G401.6 (cell line): Measurements from ENCODE around the gene COQ3.

Experiments
- FAIRE-seq: peaks from 2 replicates; lab custom pipeline; 2012; peaks lifted over from hg19 to GRCh38; lab: Jason Lieb, UNC

COQ3 gene, protein sequence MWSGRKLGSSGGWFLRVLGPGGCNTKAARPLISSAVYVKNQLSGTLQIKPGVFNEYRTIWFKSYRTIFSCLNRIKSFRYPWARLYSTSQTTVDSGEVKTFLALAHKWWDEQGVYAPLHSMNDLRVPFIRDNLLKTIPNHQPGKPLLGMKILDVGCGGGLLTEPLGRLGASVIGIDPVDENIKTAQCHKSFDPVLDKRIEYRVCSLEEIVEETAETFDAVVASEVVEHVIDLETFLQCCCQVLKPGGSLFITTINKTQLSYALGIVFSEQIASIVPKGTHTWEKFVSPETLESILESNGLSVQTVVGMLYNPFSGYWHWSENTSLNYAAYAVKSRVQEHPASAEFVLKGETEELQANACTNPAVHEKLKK

DNA sequence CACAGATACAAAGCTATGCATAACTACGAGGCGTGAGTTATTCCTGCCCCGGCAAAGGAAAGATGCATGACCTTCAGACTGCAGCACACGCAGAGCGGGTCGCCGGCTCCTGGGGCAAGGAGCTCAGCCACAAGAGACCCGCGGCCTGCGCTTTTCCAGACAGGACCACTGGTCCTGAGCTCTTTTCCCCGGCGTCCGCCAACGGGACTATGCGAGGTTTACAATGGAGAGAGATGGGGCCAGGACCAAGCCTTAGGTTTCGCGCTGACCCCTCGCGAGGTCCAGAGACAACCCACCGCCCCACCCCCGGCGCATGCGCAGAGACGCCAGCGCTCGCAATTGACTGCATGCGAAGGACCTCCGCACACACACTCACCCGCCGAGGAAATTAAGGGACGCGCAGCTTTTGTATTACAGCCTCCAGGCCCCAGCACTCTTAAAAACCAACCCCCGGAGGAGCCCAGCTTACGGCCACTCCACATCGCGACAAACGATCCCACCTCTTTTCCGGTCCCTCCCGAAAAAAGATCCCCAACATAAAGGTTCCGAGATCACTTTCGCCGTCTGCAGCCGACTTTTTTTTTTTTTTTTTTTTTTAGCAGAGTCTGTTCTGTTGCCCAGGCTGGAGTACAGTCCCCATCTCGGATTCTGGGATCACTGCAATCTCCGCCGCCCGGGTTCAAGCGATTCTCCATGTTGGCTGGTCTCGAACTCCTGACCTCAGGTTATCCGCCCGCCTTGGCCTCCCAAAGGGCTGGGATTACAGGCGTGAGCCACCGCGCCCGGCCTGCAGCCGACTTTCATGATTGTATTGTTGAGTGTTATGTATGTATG is at the start of gene COQ3:
TSS of gene COQ3 (minus strand) at position 498 of the 834 bp plus-strand sequence. CDS start at position 482, 16 bp downstream.
- FAIRE-seq: peak; percentile 90

DNA sequence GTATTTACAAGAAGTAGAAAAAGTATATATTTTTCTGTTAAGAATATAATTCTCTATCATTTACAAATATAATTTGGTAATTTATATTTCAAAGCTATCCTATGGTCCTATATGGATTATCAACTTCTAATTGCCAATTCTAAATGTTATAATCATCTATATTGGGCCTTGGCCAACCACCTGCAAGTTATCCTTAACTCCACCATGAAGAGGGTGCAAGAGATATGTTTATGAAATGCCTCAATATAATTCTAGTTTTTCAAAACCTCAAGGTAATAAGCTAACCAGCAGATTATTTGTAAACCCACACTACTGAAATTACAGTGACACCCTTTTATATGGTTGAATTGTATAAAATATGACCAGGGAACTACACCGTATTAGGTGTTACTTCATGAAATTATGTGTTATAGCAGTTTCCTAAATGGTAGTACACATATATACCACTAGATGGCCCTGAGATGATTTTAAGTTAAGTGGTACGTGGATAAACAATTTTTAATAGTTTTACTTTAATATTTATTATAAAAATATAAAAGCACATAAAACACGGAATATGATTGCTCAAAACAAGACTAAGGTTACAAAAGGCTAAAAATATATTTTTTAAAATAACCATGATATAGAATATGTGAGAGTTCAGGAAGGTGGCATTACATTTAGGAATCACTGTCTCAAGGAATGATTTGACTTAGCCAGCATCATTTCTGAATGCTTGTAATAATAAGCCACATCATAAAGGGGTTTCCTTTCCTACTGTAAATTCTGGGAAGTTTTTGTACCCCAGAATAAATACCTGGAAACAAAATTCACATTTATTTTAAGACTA is 40.9 kb upstream of the COQ3 start:
- peak; percentile 97 for FAIRE-seq

DNA sequence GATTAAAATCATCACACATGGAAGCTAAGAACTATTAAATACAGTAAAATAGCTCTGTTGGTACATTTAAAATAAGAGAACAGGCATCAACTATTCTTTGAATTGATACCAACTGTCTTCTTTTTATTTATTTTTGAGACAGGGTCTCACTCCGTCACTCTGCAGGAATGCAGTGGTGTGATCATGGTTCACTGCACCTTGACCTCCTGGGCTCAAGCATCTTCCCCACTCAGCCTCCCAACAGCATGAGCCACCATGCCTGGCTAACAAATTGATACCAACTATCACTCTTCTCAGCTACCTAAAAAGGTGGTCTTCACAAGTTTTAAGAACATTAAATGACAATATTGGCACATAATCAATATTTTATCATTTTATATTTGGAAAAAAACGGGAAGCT is 38.9 kb upstream of the COQ3 start:
- no peak for FAIRE-seq

DNA sequence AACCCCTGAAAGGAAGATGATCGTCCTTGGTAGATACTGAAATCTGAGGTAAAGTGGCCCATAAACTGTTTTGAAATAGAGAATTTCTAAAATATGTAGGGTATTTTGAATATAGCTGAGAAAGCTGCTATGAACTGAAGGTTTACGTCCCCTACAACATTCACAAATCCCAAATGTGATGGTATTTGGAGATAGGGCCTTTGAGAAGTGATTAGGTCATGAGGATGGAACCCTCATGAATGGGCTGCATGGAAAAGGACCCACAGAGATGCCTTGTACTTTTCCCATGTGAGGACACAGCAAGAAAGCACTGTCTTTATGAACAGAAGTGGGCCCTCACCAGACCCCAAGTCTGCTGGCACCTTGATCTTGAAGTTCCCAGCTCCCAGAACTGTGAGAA is 37.9 kb upstream of the COQ3 start:
- no peak for FAIRE-seq

DNA sequence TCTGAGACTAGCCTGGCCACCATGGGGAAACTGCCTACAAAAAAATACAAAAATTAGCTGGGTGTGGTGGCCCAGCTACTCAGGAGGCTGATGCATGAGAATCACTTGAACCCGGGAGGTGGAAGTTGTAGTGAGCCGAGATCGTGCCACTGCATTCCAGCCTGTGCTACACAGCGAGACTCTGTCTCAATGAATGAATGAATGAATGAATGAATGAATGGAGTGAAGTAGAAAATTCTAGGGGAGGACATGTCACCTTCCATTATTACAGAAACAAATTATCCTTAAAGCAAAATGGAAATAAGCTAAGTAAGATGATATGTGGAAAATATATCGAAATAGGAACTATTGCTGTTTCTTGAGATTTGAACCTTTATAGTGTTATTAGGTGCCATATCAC is 34.0 kb upstream of the COQ3 start:
- FAIRE-seq: no peak

DNA sequence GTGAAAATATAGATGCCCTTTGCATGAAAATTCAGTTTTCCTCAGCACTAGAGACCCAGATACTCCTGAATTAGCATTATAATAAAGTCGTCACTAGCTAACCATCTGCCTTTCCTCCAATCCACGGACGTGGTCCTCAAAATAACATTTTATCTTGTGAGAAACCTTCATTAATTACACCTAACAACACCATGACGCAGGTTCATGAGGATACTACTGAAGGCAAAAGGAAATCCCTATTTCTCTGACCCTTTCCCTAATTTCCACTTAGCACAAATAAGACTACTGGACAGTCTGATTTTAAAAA is 32.4 kb upstream of the COQ3 start:
- FAIRE-seq: no peak

DNA sequence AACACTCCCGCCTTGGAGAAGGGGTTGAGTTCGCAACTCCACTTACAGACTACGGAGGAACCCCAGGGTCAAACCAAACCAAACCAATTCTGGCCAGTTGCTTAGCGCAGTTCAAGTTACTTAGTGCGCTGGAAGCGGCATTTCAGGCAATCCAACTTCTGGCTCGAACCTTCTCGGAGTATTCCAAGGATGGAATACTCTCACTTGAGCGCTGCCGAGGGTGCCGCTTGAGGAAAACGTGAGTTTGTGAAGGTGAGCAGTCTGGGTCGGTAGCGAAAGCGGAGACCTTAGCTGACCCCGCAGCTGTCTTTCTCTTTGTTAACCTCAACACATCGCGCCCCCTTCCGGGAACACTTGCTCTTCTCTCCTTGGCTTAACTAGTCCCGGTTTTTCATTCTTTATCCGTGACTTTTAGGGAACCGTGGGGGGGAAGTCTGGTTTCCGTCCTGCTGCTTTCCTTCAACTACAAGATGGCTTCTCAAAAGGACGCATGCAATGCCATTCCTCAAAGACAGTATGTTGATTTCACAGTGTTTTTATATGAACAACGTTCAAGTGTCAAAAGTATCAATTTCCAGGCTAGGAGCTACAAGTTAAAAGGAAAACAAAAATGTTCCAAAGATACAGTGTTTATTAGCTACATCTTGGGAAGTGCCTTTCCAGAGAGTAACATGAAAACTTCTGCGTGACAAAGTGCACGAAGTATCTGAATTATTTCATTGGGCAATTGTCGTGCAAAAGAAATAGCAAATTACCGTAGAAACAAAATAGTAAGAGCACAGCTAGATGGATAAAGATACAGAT is 31.9 kb upstream of the COQ3 start:
- peak; percentile 92 for FAIRE-seq

DNA sequence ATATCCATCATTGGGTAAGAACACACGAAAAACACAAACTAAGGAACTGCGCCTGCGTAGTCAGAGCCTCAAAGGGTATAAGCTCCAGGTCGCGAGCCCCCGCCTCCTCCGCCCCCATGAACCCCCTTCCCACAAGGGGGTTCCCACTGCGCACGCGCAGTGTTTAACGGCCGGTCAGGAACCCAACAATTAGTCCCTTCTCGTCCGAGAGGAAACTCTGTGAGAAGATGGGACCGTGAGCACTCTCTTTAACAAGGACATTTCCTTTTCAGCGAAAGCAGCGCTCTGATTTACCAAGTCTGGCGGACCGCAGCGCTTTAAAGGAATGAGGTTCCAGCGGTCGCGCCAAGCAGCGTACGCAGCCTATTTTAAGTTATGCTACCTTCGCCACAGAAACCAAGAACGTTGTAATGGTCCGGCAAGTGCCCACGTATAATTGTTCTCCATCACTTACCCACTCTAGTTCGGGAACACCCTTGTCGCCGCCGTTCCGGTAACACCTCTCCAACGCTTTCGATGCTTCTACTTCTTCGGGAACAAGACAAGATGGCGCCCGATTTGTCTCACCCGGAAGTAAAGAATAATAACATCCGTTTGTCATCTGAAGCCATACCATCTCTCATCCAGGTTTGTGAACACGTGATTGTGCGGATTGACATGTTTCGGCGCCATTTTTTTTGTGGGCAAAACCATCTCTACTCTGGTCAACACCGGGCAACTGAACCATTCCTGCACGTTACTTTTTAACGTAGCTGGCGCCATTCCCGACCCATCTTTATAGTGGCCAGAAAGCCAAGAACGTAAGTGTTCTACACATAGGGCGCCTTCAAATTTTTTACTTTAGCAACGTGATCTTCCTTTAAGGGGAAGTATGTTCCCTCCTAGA is 31.0 kb upstream of the COQ3 start, which contains the start of gene PNISR:
TSS of gene PNISR (minus strand) at position 548 of the 886 bp plus-strand sequence. CDS start 10,649 bp downstream, outside the sequence.
- FAIRE-seq: peak; percentile 97

DNA sequence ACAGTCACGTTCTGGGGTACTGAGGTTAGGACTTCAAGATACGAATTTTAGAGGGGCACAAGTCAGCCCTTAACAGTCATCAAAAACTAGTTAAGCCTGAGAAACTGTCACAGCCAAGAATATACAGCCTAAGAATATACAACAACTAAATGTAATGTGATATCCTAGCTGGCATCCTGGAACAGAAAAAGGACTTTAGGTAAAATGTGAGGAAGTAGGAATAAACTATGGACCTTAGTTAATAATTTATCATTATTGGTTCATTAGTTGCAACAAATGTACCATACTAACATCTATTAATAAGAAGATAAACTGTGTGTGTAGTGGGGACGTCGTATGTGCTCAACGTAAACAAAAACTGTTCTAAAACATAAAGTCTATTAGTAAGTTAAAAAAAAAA is 30.0 kb upstream of the COQ3 start:
- no peak for FAIRE-seq

DNA sequence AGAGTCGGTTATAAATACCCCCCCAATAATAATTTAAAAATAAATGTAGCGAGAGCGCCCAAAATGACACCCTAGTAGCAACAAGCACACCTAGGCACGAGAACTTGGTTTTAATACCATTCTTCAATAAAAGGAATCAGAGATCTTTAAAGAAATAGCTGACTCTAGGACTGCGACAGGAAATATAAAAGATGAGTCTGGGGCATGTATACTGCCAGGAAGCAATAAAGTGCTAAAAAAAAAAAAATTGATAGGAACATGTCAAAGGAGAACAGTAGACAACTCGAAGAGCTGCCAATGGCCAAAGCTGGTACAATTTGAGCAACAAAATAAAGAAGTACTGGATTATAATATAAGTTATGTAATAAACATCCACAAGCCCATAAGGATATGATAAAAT is 28.9 kb upstream of the COQ3 start:
- no peak for FAIRE-seq

DNA sequence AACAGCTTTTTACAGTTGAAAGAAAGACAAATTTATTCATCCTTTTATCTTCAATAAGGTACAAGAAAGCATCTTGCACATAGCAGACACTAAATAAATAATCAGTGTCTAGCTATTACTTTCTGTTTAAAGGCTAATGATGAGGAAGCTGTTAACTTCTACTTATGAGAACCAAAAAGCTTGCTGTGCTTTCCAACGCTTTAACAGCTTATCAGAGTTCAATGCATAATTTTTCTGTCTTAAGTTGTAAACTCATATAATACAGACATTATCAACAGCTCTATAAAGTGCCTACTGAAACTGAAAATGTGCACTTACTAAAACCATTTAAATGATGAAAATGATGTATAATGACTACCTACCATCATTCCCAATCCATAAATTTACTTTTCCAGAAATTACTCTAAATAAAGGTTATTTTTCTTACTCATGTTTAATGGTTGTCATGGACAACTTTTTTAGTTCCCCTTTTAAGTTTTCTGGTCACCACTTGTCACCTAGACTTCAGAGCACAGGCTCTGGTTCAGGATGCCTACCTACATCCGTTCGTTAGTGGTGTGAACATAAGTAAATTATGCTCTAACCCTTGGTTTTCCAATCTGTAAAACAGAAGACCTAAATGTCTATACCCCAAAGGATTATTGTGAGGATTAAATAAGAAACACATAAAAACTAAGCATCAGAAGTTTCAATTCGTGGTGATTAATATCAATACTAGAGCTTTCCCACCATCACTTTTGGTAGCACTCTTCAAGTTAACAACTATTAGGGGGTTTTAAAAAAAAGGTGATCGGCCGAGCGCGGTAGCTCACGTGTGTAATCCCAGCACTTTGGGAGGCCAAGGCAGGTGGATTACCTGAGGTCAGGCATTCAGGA is 23.1 kb upstream of the COQ3 start:
- no peak for FAIRE-seq

DNA sequence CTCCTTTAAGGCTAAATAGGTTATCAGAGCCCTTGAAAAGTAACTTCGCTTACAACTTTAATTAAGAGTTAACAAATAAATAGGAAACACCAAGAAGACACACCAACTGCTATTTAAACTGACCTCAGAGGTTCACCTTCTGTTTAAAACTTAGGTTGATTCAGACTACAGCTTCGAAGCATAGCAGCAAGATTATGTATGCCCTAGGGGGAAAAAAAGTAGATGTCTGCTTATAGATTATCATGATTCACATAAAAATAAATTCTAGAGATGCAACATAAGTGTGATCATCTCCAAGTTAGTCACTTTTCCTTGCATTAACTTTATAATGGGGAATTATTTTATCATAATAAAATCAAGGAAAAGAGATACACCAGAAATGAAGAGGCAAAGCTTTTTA is 22.2 kb upstream of the COQ3 start:
- no peak for FAIRE-seq

DNA sequence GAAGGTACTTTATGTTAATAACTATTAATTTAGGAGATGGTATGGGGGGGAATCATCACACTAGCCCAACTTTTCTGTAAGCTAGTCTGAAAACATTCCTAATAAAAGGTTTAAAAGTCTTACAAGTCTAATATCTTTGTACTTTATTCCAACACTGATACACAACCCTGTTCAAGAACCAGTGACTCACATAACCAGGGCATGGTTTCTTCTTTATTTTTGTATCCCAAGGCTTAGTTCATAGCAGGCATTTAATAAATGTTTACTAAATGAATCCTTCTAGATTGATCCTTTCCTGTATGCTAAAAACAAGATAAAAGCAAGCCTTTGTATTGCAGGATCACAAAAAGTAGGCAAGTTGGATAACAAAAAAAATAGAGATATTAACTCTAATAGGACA is 21.5 kb upstream of the COQ3 start:
- no peak for FAIRE-seq

DNA sequence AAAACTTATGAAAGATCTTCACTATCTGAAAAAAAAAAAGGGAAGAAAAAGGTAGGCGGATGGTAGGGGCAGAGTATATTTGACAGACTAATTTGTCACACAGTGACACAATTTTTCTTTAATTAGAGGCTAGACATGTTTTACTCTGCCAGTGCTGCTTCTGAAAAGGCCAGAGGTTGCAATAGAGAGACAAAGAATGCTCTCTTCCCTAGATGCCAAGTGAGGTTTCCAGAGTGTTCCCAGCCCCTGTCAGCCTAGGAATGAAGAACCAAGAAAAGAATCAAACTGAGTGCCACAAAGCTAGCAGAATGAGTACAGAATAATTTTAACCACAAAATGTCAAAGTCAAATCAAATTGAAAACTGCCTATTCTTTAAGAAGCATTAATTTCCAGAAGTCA is 18.1 kb upstream of the COQ3 start:
- no peak for FAIRE-seq

DNA sequence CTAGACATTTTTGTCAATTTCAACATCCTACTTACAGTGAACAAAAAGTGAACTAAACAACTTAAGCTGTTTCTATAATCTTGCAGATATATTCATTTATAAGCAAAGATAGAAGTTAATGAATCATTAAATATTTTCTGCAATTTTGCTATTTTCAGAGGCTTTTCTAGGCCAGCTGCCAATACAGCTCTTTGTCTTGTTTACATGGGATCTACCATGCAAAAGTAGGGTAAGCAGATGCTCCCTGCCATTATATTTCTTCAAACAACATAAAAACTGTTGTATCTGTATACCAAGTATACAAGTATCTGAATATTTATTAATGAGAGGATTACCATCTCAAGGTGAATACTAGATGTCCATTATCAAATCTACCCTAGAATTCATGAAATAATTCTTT is 15.7 kb upstream of the COQ3 start:
- no peak for FAIRE-seq

DNA sequence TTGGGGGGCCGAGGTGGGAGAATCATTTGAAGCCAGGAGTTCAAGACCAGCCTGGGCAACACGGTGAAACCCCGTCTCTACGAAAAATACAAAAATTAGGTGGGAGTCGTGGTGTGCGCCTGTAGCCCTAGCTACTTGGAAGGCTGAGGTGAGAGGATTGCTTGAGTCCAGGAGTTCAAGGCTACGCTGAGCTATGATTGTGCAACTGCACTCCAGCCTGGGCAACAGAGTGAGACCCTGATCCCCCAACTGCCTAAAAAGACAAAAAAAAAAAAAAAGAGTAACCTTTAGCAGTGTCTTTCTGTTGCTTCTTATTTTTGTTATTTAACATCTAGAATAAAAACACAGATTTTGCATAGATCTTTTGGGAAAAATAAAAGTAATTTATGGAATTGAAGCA is 13.1 kb upstream of the COQ3 start:
- no peak for FAIRE-seq

DNA sequence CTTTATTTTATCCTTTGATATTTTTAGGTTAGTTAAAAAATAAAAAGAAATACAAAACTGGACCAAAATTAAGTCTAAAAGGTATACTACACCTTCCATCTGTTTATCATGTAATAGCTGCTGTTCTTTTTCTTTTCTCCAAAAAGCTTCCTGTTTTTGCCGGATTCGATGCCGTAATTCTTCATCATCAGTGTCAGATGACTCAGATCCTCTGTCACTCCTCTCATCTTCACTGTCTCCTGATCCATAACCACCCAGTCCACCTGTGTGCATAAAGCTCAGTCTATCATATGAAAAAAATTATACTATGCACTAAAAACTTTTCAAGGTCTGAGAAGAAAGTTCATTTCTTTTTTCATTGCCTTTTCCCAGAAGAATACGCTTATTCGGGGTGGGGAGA is 8.5 kb upstream of the COQ3 start:
- no peak for FAIRE-seq

DNA sequence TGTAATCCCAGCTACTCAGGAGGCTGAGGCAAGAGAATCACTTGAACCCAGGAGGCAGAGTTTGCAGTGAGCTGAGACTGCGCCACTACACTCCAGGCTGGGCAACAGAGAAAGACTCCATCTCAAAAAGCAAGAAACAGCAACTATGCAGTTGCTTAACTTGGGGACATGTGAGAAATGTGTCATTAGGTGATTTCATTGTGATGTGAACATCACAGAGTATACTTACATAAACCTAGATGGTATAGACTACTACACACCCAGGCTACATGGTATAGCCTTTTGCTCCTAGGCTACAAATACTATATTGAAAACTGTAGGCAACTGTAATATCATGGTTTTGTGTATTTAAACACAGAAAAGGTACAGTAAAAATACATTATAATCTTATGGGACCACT is 3.3 kb upstream of the COQ3 start:
- no peak for FAIRE-seq

DNA sequence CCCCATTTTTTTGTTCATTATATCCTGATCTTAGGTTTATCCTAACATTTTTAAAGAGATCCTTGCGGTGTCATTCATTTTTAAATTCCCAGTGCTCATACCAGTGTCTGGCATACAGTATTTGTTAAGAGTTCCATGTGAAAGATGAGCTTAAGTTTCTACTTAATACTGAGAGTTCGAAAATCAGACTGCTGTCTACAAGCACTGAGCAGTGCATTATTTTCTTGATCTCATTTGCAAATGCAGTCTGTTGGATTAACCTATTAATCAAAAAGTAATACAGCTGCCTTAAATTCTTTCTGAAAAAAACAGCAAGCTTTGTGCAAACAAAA is 663 bp downstream of the COQ3 start:
- FAIRE-seq: no peak

DNA sequence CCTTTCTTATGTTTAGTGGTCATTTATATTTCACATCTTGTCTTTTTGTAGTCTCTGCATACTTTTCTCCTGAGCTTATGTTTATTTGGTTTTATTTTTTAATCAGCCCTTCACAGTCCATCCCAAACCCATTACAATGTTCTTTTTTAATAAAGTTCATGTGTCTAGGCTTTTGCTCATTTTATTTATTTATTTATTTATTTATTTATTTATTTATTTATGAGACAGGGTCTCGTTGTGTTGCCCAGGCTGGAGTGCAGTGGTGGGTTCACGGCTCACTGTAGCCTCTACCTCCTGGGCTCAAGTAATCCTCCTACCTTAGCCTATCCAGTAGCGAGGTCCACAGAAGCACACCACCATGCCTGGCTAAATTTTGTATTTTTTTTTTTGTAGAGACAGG is 3.1 kb downstream of the COQ3 start:
- FAIRE-seq: no peak
